Ascending aorta (tissue), 2 donors: Measurements from ENCODE around the gene PPAT. TPM values are rescaled to one million over a fixed set of nuclear protein-coding genes. Genes with fewer than 3 reads are reported as not detected.

ENCODE experiments used
- DNase-seq, 2 donors: peaks; one replicate each; pipeline ENCODE4 v3.0.0-alpha.2; 2019; ENCODE audit warnings: low spot score in 2 of 2
- H3K27ac ChIP-seq, 2 donors: fragments of 200-600 bp; sonication (generic); one replicate each; pipeline ENCODE4 v1.5.1; 2016 to 2017; ENCODE audit warnings: mild to moderate bottlenecking in 1 of 2
- H3K27me3 ChIP-seq: fragments of 200-600 bp; sonication (generic); one replicate; pipeline ENCODE4 v1.5.1; 2017
- H3K36me3 ChIP-seq, 2 donors: fragments of 200-600 bp; sonication (generic); one replicate each; pipeline ENCODE4 v1.5.1; 2016
- H3K4me1 ChIP-seq, 2 donors: fragments of 200-600 bp; sonication (generic); one replicate each; pipeline ENCODE4 v1.5.1; 2016 to 2017; ENCODE audit warnings: mild to moderate bottlenecking in 1 of 2
- H3K4me3 ChIP-seq, 2 donors: fragments of 200-600 bp; sonication (generic); one replicate each; pipeline ENCODE4 v1.5.1; 2016 to 2017; ENCODE audit warnings: mild to moderate bottlenecking in 1 of 2
- H3K9me3 ChIP-seq, 2 donors: fragments of 200-600 bp; sonication (generic); one replicate each; pipeline ENCODE4 v1.5.1; 2016
- intact Hi-C: fragments of 100-400 bp; cut with DNase I; formaldehyde crosslinking; loops from one replicate; pipeline ENCODE4 v1.15.1; 2023
- total RNA-seq: library from RNA; depleted of rRNA; stranded (reverse); fragments of >200 nt; gene quantifications from one replicate; pipeline ENCODE4 v1.1.0, GENCODE V29; 2016
- TF ChIP-seq, protein P1 (sequence below), 3 experiments: fragments of 200-600 bp in 2 of 3; fragments of 450-650 bp in 1 of 3; sonication (generic) in 2 of 3; IDR thresholded peaks; one replicate each; pipeline ENCODE4 v1.5.1; 2016 to 2019; ENCODE audit warnings: antibody characterized with exemption in 3 of 3, mild to moderate bottlenecking in 1 of 3, moderate library complexity in 1 of 3

The PPAT gene
- total RNA-seq, 1 donor from 2014 or later: 3.6 TPM

DNA sequence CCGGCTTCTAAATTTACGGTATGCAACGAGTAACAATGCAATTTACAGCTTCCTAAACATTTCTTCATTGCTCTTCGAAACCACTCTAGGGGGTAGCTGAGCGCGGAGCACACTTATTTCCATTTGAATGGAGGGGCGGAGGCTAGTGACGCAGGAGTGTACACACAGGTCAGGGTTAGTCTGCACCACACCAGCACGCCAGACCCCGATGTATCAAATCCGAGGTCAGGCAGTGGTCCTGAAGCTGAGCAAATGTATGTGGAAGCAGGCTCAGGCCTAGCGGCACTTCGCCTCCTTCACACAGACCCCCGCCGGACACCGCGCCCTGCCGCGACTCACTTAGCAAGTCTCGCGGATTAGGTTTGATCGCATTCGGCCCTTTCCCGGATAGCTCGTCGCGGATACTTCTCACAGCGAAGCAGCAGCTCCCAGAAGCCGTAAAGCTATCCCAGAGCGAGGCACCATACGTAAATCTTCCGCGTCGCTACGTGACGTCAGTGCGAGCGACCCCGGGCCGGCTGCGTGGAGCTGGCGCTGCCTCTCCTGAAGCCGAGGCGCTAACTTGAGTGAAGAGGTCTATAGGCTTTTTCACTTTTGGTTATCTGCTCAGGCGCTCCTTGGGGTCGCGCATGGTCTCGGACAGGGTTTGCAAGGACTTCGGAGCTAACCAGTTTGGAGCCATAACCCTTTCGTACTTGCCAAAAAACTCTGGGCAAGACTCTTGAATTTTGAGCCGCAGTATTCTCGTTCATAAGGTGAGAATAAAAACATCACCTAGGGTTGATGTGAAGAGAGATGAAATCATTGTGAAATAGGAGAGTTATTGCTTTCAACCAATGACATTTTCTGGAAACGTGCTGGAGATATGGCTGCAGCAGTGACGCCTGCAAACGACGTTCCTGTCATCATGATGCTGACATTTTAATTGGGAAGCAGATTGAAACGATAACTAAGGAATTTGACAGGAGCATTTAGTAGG is 48.1 kb downstream of the PPAT start, which contains the start of gene AASDH:
Gene AASDH (minus strand): TSS at position 469 of the 979 bp plus-strand sequence. CDS start 3,192 bp downstream, outside the sequence.
- Histone ChIP-seq H3K9me3 (no peaks in the 10 kb centered on the region), H3K27ac (peak within 1 kb of the TSS; percentile 94 to 96), H3K4me1 (peaks cover 0 to 5% of the 10 kb centered on the region in 2 donors), H3K4me3 (peak within 1 kb of the TSS; percentile 77 to 86), H3K36me3 (no peaks in the 10 kb centered on the region), H3K27me3 (no peaks in the 10 kb centered on the region)
- intact Hi-C loops: loop anchor here (1.0 to 5.0 kb wide), 5 partner anchors 23 to 440 kb away; partner anchors contain the start of genes CEP135, PAICS and SRP72
- TF ChIP-seq, protein P1, sequence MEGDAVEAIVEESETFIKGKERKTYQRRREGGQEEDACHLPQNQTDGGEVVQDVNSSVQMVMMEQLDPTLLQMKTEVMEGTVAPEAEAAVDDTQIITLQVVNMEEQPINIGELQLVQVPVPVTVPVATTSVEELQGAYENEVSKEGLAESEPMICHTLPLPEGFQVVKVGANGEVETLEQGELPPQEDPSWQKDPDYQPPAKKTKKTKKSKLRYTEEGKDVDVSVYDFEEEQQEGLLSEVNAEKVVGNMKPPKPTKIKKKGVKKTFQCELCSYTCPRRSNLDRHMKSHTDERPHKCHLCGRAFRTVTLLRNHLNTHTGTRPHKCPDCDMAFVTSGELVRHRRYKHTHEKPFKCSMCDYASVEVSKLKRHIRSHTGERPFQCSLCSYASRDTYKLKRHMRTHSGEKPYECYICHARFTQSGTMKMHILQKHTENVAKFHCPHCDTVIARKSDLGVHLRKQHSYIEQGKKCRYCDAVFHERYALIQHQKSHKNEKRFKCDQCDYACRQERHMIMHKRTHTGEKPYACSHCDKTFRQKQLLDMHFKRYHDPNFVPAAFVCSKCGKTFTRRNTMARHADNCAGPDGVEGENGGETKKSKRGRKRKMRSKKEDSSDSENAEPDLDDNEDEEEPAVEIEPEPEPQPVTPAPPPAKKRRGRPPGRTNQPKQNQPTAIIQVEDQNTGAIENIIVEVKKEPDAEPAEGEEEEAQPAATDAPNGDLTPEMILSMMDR (IDR thresholded peaks at IDR 0.05): no peak
- peak; percentile 59 to 95 for DNase-seq

DNA sequence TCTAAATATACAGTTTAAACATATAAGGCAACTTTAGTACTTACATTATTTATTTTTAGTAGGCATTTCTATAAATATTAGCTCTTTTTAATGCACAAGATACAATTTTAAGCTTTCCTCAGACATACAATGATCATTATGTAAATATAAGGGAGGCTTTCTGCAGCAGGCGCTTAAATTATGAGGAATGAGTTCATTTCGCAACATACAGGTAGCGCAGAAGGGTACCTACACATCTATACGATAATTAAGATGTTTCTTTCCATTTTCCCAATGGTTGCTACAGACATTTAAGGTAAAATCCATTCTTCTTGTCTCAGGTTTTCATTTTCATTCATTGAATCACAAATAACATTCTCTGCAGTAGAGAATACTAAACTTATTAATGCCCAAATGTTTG is 49.3 kb downstream of the PPAT start:
- Histone ChIP-seq H3K27ac (peak overlapping the region in 1 of 2 donors; percentile 96), H3K27me3 (no peaks in the 10 kb centered on the region), H3K4me1 (peaks cover 0 to 5% of the 10 kb centered on the region in 2 donors), H3K36me3 (no peaks in the 10 kb centered on the region), H3K9me3 (no peaks in the 10 kb centered on the region), H3K4me3 (peak overlapping the region; percentile 27 to 86)
- intact Hi-C loops: loop anchor here (2.0 to 5.0 kb wide), 2 partner anchors 145 to 439 kb away; partner anchors contain the start of gene CEP135
- TF ChIP-seq, protein P1 (IDR thresholded peaks at IDR 0.05): no peak
- no peak for DNase-seq

DNA sequence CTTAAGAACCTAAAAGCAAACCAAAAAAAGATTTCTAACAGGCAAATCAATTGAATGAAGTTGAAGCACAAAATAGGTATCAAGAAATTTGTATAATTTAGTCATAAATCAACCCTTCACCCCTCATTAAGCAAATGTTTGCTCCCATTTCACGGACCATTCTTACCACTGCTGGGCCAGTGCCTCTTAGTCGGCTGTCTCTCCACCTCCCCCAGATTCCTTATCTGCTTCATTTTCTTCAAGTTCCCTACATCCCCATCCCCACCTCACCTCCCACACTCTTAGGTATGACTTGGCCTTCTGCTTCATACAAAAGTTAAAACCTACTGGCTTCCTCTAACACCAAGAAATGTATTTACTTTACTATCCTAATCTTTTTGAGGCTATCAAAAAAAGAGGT is 60.0 kb downstream of the PPAT start:
- no peak overlapping the region for H3K4me3 ChIP-seq
- H3K9me3 ChIP-seq: no peaks in the 10 kb centered on the region
- H3K36me3 ChIP-seq: peaks cover 3 to 12% of the 10 kb centered on the region in 2 donors
- H3K27me3 ChIP-seq: no peaks in the 10 kb centered on the region
- intact Hi-C loops: no loop called here
- no peaks in the 10 kb centered on the region for H3K4me1 ChIP-seq
- TF ChIP-seq, protein P1 (IDR thresholded peaks at IDR 0.05): no peak
- DNase-seq: no peak
- H3K27ac ChIP-seq: no peak overlapping the region

DNA sequence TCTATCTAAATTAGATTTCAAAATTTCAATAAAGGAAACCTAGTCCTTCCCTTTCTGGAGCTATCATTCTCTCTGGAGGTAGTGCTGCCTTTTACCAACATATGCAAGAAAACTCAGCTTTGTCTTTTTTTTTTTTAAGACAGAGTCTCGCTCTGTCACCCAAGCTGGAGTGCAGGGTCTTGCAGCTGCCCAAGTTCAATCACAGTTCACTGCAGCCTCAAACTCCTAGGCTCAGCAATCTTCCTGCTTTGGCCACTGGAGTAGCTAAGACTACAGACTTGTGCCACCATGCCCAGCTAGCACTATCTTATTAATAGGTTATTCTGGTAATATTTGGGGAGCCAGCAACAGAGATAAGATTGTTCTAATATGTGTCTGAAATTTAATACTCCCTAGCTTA is 60.5 kb downstream of the PPAT start:
- no peaks in the 10 kb centered on the region for H3K27me3 ChIP-seq
- no peak overlapping the region for H3K4me3 ChIP-seq
- DNase-seq: no peak
- H3K4me1 ChIP-seq: no peaks in the 10 kb centered on the region
- no peak overlapping the region for H3K27ac ChIP-seq
- intact Hi-C loops: no loop called here
- H3K36me3 ChIP-seq: peaks cover 6 to 17% of the 10 kb centered on the region in 2 donors
- TF ChIP-seq, protein P1 (IDR thresholded peaks at IDR 0.05): no peak
- no peaks in the 10 kb centered on the region for H3K9me3 ChIP-seq

DNA sequence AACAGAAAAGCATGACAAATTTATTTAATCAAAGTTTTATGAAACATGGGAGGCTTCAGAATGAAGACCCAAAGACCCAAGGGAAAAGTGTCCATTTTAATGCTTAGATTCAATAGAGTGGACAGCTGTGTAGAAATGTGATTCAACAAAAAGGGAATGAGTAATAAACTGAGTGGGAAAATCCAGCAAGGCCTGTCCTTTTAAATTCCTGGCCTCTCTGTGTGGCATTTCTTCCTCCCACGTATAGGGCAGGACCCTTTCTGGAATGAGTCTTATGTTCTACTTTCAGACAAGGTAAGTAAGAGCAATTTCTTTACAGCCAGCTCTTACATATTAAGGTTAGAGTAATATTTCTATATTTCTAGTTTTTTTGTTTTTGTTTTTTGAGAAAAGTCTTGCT is 62.6 kb downstream of the PPAT start:
- intact Hi-C loops: no loop called here
- Histone ChIP-seq H3K27ac (no peak overlapping the region), H3K9me3 (no peaks in the 10 kb centered on the region), H3K4me3 (no peak overlapping the region), H3K36me3 (peaks cover 10 to 23% of the 10 kb centered on the region in 2 donors), H3K4me1 (no peaks in the 10 kb centered on the region), H3K27me3 (no peaks in the 10 kb centered on the region)
- DNase-seq: no peak
- TF ChIP-seq, protein P1 (IDR thresholded peaks at IDR 0.05): no peak
